Liver (tissue), 10 donors: ENCODE data around the gene ARPP21. TPM values are rescaled to one million over a fixed set of nuclear protein-coding genes. Genes with fewer than 3 reads are reported as not detected.

Source experiments
- DNase-seq: peaks from one replicate; pipeline ENCODE4 v3.0.0-alpha.2; 2017; ENCODE audit warnings: low spot score
- H3K27ac ChIP-seq, 2 donors: one replicate each; pipeline ENCODE4 v1.7.0; 2013; ENCODE audit warnings: inconsistent platforms in 2 of 2, low read length in 2 of 2, control low read depth in 1 of 2, low read depth in 1 of 2, mild to moderate bottlenecking in 1 of 2
- H3K27me3 ChIP-seq, 4 donors: one replicate each; pipeline versions ENCODE4 v1.6.1 to v1.7.0; 2013; ENCODE audit warnings: low read length in 3 of 4, inconsistent platforms in 1 of 4, mild to moderate bottlenecking in 1 of 4, moderate library complexity in 1 of 4; ENCODE audit not compliant: control insufficient read depth in 4 of 4, insufficient read depth in 4 of 4
- H3K36me3 ChIP-seq, 4 donors: one replicate each; pipeline versions ENCODE4 v1.6.1 to v1.7.0; 2013; ENCODE audit warnings: low read length in 3 of 4, mild to moderate bottlenecking in 3 of 4, low read depth in 1 of 4, moderate library complexity in 1 of 4; ENCODE audit not compliant: control insufficient read depth in 4 of 4, insufficient read depth in 3 of 4
- H3K4me1 ChIP-seq, 4 donors: one replicate each; pipeline versions ENCODE4 v1.6.1 to v1.7.0; 2013; ENCODE audit warnings: low read length in 3 of 4, mild to moderate bottlenecking in 3 of 4, moderate library complexity in 1 of 4; ENCODE audit not compliant: control insufficient read depth in 4 of 4, insufficient read depth in 4 of 4
- H3K4me3 ChIP-seq, 3 donors: one replicate each; pipeline versions ENCODE4 v1.6.1 to v1.7.0; 2013; ENCODE audit warnings: low read length in 3 of 3, control low read depth in 1 of 3, low read depth in 1 of 3, mild to moderate bottlenecking in 1 of 3
- H3K9ac ChIP-seq, 2 donors: one replicate each; pipeline ENCODE4 v1.7.0; 2013; ENCODE audit warnings: low read length in 2 of 2, mild to moderate bottlenecking in 2 of 2, moderate library complexity in 2 of 2, control low read depth in 1 of 2, low read depth in 1 of 2
- H3K9me3 ChIP-seq, 4 donors: one replicate each; pipeline versions ENCODE4 v1.6.1 to v1.7.0; 2013; ENCODE audit warnings: low read length in 3 of 4; ENCODE audit not compliant: control insufficient read depth in 4 of 4
- ATF3 ChIP-seq: IDR thresholded peaks from 2 replicates; pipeline ENCODE4 v1.6.1; 2016; ENCODE audit warnings: antibody characterized with exemption
- EGR1 ChIP-seq, 2 donors: IDR thresholded peaks; 2 replicates each; pipeline ENCODE4 v1.6.1; 2016 to 2018; ENCODE audit warnings: antibody characterized with exemption in 2 of 2, low read depth in 2 of 2
- FOXA2 ChIP-seq: IDR thresholded peaks from 2 replicates; pipeline ENCODE4 v1.6.1; 2016; ENCODE audit warnings: antibody characterized with exemption
- GABPA ChIP-seq, 2 donors: IDR thresholded peaks in 1 of 2; conservative IDR thresholded peaks in 1 of 2; 2 replicates each; pipeline ENCODE4 v1.6.1; 2016; ENCODE audit warnings: antibody characterized with exemption in 2 of 2, mild to moderate bottlenecking in 1 of 2, moderate library complexity in 1 of 2
- MAX ChIP-seq: IDR thresholded peaks from 2 replicates; pipeline ENCODE4 v1.6.1; 2016; ENCODE audit warnings: antibody characterized with exemption
- NR2F2 ChIP-seq: IDR thresholded peaks from 2 replicates; pipeline ENCODE4 v1.6.1; 2016; ENCODE audit warnings: antibody characterized with exemption
- RAD21 ChIP-seq, 2 donors: IDR thresholded peaks; 2 replicates each; pipeline ENCODE4 v1.6.1; 2016; ENCODE audit warnings: antibody characterized with exemption in 2 of 2, mild to moderate bottlenecking in 2 of 2
- REST ChIP-seq: IDR thresholded peaks from 2 replicates; pipeline ENCODE4 v1.6.1; 2016; ENCODE audit warnings: antibody characterized with exemption, mild to moderate bottlenecking
- RXRA ChIP-seq, 2 donors: IDR thresholded peaks; 2 replicates each; pipeline ENCODE4 v1.6.1; 2017 to 2018; ENCODE audit warnings: antibody characterized with exemption in 2 of 2, mild to moderate bottlenecking in 1 of 2
- SP1 ChIP-seq: IDR thresholded peaks from 2 replicates; pipeline ENCODE4 v1.6.1; 2018; ENCODE audit warnings: antibody characterized with exemption, mild to moderate bottlenecking
- TAF1 ChIP-seq: conservative IDR thresholded peaks from 2 replicates; pipeline ENCODE4 v1.6.1; 2016; ENCODE audit warnings: antibody characterized with exemption, mild to moderate bottlenecking
- YY1 ChIP-seq: IDR thresholded peaks from 2 replicates; pipeline ENCODE4 v1.6.1; 2016; ENCODE audit warnings: antibody characterized with exemption, mild to moderate bottlenecking
- WGBS: extraction: QIAGEN DNeasy Blood & Tissue Kit; methylation state at CpG from one replicate; pipeline ENCODE4 v1.1.7; 2013; 5-methylcytosine and 5-hydroxymethylcytosine counted together
- polyA plus RNA-seq, 2 donors: library from polyadenylated mRNA; stranded (reverse) in 1 of 2; unstranded in 1 of 2; fragments of 200-250 nt in 1 of 2; fragments of >200 nt in 1 of 2; fragmentation: Nextera tagmentation in 1 of 2; extraction: Ambion mirVana in 1 of 2; gene quantifications; one replicate each; pipeline versions ENCODE4 v1.2.1 to v1.2.3, GENCODE V29; 2013 to 2015
- small RNA-seq: library from RNA; depleted of rRNA; stranded (forward); fragments of <200 nt; gene quantifications from one replicate; pipeline ENCODE3, GENCODE V24; 2014
- total RNA-seq, 2 donors: library from RNA; depleted of rRNA; stranded (reverse); fragments of >200 nt; gene quantifications; one replicate each; pipeline ENCODE4 v1.2.3, GENCODE V29; 2014
- donor health status: healthy.
- donor health status: healthy.
- donor health status: healthy.
- donor health status: healthy.
- donor health status: healthy.

ARPP21 gene
- total and polyA plus RNA-seq, 4 donors = 0.42 to 1.3 (median 0.66) TPM; not detected in 1

GRCh38 chr3:35832140-35832571, 192.8 kb downstream of the ARPP21 start:
- Histone ChIP-seq H3K9ac (no peak overlapping the region), H3K27me3 (no peaks in the 10 kb centered on the region), H3K36me3 (no peaks in the 10 kb centered on the region), H3K9me3 (no peaks in the 10 kb centered on the region), H3K4me3 (no peak overlapping the region), H3K4me1 (no peaks in the 10 kb centered on the region), H3K27ac (no peak overlapping the region)
- DNase-seq = no peak
- no peak for TF ChIP-seq RAD21 (IDR thresholded peaks at IDR 0.05)
- TF ChIP-seq FOXA2 = no peak
- no peak for TF ChIP-seq TAF1
- TF ChIP-seq ATF3 = no peak
- TF ChIP-seq SP1 = no peak
- TF ChIP-seq EGR1 (IDR thresholded peaks at IDR 0.05; ENCODE audit: low read depth in 2 of 2) = no peak
- no peak for TF ChIP-seq GABPA (IDR thresholded peaks at IDR 0.05 in 1 of 2, conservative IDR thresholded peaks at IDR 0.05 in 1 of 2)
- no peak for TF ChIP-seq RXRA (IDR thresholded peaks at IDR 0.05)
- TF ChIP-seq REST = no peak
- TF ChIP-seq YY1 = no peak
- no peak for TF ChIP-seq NR2F2
- TF ChIP-seq MAX = no peak
- WGBS = 65% methylated on average over 5 of the region's 5 CpGs

Small RNA genes lying within 50 kb of the gene (small RNA-seq; reads per million reads assigned to genes)
- 3.0 reads per million, percentile 90 among the genes with 10 or more reads in this experiment for gene MIR128-2
